GM04504 (cell line): ENCODE results near the gene CBFA2T3.

Experiments used
- DNase-seq: peaks from one replicate; pipeline ENCODE4 v3.0.0-alpha.2; 2012; ENCODE audit warnings: low read depth

CBFA2T3 gene

DNA sequence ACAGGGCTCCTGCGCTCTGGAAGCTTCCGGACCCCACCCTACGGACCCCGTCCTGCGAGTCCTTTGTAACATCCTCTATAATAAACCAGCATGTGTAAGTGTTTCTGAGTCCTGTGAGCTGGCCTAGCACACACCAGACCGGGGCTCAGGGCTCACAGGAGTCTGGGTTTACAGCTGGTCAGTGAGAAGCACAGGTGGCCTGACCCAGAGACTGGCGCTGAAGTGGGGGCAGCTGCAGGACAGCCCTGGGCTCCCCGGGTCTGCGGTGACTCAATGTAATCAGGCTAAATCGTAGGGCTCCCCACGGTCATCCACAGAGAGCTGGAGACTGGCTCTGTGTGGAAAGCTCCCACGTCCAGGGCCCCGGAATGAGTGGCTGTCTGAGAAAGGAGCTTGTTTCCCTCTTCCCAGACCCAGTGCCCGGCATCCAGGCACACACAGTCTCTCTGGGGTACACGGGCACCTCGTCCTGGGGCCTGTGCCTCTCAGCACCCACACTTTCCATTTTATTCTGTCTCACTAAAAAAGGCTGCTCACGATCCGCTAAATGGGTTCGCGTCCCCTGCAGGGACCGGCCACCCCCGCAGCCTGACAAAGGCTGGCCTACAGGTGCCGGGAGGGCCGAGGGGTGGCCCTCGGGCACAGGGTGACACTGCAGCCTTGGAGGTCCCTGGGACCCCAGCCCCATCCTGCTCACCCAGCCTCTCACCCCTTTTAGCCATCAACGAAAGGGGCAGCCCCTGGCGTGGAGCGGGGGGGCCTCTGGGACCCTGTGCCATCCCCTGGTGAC, 18.9 kb upstream of the CBFA2T3 start:
- no peak for DNase-seq

DNA sequence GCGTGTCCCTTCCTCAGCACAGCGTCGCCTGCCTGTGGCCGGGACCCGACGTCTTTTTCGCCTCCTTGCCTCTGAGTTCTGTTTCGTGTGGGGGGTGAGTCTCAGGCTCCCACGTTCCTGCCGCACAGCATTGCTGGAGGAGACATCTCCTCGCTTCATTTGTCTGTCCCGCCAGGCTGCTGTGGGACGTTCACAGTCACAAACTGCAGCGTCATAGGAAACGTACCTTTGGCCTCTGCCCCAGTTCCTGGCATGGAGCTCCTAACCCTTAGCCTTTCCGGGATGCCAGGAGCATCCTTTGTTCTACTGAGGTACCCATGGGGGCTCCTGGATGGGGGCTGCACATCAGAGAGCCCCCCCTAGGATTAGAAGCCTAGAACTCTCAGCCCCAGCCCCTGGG, 18.2 kb upstream of the CBFA2T3 start:
- no peak for DNase-seq

DNA sequence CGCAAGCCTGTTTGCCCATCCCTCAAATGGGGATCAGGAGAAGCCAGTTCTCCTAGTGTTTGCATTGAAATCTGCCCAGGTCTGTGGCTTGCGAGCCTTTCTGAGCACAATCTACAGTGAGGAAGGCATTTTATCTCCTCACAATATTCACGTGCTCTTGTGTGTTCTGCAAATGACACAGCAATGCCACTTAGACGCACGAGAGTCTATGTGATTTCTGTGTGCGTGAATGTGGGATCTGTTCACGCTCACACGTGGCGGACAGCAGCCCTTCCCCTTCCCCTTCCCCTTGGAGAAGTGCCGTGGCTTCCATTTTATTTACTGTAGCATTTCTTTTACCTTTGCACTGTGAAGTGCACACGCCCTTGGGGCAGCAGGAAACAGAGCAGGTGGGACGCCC, 17.7 kb upstream of the CBFA2T3 start:
- no peak for DNase-seq

DNA sequence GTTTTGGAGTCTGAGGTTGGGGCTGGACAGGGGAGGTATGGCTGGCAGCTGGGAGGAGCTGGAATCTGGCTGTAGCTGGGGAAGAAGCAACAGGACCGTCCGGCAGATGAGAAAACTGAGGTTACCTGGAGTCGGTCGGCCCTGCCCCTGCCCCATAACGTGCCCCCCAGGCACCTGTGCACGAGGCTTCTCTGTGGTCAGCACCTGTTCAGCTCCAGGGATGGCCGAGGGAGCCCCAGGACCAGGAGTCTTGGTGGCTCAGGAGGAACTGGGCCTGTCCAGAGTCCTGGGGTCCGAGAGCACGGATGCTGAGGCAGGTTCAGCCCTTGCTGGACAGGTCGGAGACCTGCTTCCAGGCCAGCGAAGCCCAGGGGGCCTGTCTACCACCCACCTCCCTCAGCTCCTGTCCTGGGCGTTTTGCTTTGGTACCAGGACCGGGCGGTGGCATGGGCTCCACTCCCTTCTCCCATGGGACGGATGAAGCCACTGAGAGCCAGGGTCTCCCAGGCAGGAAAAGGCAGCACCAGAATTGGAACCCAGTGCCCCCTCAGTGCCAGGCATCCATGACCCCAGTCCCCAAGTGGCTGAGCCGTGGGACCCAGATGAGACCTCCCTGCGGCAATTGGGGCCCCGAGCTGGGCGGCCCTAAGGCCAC, 17.1 kb upstream of the CBFA2T3 start:
- DNase-seq = no peak

DNA sequence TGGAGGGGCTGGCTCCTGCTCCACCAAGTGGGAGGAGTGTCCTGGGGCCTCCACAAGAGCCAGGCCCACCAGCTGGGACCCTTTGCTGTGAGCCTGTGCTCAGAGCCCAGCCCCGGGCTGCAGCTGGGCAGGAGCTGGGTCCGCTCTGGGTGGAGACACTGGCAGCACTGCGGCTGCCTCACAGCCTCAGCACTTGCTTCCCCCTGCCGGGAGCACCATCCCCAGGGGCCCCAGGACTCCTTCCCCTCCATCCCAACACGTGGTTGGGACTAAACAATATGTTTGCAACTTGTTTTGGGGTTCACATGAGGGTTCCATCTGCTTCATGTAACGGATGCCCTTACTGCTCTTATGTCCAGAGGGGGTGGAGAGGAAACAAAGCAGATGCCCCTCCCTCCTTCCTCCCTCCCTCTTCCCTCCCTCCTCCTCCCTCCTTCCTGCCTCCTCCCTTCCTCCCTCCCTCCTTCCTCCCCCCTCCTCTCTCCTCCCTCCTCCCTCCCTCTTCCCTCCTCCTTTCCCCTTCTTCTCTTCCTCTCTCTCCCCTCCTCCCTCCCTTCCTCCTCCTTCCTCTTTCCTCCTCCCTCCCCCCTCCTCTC, 16.3 kb upstream of the CBFA2T3 start:
- no peak for DNase-seq

DNA sequence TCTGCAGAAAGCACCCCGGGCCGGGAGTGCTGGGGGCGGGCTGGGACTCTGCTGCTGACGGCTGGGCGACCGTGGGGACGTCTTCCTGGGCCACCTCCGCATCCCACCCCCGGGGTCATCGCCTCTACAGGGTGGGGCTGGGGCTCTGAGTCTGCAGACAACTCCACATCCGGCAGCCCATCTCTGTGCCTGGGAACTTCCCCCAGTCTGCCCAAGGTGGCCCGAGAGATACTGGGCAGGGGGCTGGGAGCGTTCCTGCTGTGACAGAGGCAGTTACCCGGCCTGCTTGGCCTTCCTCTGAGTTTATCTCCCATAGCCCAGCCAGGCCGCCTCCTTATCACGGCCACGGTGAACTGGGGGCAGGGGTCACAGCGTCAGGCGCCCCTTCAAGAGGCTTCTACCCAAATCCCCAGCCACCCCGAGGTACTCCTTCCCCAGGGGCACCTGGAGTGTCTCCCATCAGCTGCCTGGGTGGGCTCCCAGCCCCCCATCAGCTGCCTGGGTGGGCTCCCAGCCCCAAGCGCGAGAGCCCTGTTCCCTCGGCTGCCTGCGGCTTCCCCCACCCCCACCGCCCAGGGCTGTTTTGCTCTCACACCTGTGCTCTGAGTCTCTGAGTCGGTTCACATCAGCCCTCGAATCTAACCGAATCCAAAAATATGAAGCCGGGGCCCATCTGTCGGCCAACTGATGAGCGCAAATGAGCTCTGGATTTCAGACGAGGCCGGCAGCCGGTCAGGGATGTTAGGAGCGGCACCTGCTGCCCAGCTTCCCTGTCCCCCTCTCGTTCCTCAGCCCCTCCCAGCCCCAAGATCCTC, 15.6 kb upstream of the CBFA2T3 start:
- no peak for DNase-seq

DNA sequence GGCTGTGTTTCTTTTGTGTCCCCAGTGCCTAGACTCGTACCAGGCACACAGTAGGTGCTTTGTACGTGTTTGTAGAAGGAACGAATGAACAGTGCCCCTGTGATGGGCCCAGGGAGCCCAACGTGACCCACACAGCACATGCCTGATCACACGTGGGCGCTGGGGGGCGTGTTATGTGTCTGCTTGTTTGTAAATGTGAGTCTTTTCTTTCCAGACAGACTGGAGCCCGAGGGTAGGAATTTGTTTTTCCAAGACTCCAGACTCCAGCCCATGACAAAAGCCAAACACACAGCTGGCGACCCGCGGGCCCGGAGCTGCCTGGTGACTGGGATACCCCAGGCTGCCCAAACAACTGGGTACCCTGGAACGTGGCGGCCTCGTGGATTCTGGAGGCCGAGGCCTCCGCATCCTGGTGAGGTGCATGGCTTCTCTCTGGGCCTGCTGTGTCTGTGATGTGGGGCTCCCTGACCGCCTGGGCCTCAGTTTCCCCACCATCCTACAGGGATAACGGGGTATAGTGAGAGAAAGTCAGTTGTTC, 14.9 kb upstream of the CBFA2T3 start:
- DNase-seq = no peak

DNA sequence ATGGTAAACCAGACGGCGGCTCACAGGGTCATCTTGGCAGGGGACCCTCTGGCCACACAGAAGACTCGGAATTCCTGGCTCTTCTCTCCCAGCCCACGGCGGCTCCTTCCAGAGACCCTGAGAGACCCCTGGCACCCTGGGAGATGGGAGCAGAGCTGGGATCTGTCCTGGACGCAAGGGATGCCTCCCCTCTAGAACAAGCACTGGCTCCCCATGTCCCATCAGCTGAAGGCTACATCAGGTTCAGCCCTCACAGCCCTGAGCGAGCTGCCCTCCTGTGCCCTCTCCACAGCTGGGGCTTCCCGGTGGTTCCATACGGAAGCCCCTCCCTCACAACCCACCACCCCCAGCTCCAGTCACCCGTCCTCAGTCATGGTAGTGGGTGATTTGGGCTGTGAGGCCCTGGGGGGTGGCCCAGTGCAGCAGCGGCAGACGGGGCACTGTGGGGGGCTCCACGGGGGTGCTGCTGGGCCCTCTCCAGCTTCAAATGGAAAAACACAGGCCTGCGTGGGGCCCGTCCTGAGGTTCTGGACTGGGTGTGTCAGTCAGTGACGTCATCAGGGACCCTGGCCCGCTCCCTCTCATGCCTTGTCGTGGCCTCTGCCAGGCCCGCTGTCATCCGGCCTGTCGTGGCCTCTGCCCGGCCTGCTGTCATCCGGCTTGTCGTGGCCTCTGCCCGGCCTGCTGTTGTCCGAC, 13.0 kb upstream of the CBFA2T3 start:
- no peak for DNase-seq

DNA sequence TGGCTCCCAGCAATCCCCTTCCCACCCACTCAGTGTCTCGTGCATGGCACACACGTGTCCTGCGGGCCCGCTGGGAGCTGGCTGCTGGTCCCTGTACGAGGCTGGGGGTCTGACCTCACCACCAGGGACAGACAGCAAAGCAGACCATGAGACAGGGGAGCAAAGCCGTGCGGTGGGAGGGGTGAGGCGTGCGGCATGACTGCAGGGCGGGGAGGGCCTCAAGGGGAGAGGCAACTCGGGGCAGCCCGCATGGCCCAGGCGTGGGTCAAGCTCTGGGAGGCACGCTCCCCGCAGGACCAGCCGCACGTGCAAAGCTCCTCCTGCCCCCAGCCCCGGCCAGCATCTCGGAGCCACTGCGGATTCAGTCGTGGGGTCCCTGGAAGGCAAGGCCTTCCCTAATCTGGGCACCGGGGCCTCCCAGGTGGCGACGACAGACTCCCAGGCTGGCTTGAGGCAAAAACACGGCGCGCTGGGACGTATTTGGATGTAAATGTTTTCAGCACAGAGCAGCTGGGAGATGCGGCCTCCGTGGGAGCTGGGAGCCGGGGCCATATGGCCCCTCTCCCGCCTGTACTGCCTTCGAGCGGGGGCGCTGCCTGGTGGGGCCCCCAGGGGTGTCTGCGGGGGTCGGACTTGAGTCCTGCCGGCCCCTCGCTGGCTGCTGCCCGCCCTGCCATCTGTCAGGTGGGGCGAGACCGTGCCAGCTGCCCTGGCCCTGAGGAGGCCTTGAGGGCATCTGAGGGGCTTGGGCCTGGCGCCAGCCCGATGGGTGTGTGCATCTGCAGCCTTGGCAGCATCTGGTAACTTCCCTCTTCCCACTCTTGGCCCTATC, 12.2 kb upstream of the CBFA2T3 start:
- no peak for DNase-seq

DNA sequence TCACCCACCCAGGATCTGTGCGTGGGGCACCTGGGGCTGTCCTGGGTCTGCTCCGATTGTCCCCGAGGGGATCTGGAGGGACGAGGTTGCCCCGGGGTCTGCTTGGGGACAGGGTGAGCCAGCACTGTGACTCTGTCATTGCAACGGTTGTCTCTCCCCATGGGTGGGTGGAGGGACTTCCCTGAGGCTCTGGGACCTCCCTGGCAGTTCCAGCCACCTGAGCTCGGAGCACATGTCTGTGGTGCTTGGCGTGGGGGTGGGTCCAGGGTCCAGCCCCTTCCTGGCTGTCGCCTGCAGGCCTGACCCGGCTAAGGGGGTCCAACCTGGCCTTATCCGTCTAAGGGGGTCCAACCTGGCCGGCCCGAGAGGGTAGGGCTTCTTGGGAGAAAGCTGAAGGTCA, 8.5 kb upstream of the CBFA2T3 start:
- DNase-seq = no peak

DNA sequence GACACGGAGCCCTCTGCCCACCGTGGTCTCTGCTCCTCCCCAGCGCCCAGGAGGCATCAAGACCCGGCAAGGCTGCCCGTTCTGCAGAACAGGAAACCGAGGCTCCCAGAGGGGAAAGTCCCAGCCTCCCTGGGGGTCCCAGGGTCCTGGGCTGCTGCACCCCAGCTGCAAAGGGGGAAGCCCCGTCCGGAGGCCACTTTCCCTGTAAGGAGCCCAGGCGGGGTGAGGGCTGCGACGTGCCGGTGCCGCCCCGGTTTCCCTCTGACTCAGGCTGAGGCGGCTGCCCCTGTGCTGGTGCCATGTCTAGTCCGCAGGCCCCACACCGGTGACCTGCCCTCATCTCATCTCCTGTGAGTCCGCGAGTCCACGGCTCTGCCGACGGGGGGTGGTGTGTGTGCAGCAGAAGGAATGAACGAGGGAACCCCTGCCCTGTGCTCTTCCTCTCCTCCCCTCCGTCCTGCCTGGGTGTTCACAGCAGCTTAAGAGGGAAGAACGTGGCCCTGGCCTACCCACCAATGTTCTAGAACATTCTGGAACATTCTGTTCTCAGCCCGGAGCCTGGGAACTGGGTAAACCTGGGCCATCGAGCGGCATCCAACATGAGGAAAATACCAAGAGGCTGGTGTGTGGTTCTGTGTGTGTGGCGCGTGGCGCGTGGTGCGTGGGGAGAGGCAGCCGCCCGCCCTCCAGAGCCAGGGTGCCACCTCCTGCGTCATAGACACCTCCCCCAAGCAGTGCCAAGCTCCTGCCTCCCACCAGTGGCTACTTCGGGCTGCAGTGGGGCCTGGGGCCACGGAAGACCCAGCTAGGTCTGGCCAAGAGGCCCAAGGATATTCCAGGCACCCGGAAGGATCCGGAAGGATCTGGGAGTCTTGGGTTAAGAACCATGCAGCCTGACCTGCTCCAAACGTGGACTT, 7.0 kb upstream of the CBFA2T3 start:
- DNase-seq = no peak

DNA sequence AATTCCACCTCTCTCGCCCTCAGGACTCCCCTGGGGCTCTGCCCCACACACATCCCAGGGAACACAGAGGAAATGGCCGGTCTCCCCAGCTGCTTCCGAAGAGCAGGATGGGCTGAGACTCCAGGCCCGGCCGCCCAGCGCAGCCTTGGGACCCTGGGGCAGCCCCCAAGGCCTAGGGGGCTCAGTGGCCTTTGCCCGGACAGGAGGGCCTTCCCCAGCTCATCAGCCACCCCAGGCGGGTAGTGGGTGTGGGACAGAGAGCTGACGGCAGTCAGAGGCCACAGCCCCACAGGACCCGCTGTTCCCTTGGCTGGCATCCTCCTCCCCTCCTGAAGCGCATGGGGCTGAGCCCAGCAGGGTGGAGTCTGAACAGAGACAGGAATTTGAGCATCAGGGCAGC, 6.2 kb upstream of the CBFA2T3 start:
- DNase-seq = no peak

DNA sequence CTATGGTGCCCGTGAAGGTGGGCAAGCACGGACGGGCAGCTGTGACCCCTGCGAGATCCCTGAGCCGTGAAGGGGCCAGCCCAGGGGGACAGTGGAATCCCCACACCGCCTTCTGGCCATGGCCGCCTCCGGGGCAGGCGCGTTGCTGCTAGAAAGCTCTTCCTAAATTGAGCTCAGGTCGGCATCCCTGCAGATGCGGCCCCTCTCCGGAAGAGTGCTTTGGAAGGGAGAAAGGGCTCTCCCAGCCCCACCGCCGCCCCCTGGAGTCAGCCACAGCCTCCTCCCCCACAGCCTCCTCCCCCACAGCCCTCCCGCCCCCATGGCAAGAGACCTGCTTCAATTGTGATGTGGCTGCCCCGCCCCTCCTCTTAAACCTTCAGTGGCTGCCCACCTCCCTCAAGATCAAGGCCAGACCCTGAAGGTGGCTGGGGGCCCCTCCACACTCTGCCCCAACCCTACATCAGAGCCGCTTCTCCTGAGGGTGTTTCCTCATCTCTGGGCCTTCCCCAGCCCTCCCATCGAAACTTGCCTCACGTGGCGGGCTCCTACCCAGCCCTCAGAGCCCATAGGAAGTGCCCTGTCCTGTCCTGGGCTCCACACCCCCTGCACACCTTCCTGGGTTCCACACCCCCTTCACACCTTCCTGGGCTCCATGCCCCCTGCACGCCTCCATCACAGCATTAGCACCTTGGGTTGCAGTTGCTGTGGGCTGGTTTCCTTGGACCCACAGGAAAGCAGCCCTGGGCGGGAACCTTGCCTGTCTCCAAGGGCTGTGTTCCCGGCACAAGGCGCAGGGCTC, 5.5 kb upstream of the CBFA2T3 start:
- DNase-seq = no peak

DNA sequence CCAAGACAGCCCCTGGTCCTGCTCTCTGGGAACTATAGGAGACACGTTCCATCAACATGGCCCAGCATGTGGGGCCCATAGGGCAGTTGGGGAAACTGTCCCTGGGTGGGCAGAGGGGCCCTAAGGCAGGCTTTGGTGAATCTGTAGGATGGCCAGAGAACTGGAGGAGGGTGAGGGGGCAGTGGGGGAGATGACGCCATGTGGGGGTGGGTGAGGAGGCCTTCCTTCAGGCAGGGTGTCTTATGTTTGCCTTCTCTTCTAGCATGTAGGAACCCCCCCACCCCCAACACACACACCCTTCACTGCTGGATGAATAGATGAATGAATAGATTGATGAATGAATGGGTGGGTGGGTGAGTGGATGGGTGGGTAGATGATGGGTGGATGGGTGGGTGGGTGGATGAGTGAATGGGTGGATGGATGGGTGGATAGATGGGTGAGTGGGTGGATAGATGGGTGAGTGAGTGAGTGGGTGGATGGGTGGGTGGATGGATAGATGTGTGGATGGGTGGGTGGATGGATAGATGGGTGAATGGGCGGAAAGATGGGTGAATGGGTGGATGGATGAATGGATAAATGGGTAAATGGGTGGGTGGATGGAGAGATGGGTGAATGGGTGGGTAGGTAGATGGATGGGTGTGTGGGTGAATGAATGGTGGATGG, 2.5 kb upstream of the CBFA2T3 start:
- DNase-seq = no peak

DNA sequence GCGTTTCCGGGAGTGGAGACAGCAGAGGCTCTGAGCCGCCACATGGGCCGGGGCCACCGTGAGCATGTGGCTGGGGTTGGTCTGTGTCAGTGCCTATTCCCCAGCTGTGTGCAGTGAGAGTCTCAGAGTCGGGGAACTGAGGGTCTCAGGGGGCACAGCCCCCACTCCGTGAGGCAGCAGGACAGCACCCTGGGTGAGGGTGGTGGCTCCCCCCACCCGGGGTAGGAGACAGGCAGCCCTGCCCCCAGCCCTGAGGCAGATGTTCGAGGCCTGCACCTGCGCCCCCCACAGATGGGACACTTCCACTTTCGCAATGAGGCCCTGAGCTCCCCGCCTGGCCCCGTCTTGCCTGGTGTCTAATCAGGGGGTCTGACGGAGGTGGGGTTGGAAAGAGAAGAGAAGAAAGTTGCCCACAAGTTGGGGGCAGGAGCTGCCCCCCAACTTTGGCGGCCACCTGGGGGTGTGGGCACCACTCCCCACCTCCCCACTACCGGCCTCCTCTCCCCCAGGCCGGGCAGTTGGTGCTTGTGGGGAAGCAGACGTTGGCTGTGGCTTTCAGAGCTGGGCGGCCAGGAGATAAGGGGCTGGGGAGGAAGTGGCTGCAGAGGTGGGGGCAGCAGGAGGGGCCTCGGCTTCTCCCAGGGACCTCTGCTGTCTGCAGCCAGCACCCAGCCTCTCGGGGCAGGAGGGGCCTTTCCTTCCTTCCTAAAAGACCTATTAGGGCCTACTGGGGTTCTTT, 1.8 kb upstream of the CBFA2T3 start:
- no peak for DNase-seq

DNA sequence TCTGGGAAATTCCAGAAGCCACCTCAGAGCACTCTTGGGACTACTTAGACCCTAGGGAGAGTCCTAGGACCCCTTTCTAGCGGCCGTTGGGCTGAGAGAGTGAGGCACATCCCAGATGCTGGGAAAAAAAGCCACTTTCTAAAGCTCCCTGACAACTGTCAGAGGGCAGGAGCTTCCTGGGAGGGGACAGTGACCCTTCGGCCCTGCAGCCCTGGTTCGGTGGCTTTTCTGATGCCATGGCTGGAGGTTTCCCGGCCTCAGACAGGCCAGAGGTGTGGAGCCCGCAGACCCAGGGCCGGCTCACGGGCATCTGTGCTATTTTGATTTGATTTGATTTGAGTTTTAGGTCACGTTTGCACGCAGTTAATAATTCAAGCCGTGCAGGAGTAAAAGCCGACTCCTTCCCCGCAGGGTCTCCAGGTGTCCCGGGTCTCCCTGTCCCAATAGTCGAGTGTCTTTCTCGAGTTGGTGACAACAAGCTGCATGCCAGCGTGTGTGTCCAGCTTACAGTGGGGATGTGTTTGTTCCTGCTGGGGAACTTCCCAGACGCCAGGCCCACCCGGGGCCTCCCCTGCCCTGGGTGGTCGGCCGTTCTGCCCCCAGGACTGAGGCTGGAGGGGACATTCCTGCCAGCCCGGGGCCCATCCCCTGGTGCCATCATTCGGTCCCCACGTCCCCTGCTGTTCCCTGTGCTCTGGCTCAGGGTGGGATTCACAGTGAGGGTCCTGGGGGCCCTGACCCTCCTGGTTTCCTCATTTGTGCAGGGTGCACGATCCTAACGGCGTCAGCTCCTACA, 1.0 kb upstream of the CBFA2T3 start:
- no peak for DNase-seq
